GM12892 (cell line): Measurements from ENCODE around the gene TEKT5.

Experiments used
- POLR2A ChIP-seq: IDR thresholded peaks from 2 replicates; pipeline ENCODE4 v1.6.1; 2011; ENCODE audit warnings: low read depth, low read length, control low read depth
- TAF1 ChIP-seq: IDR thresholded peaks from 2 replicates; pipeline ENCODE4 v1.6.1; 2011; ENCODE audit warnings: low read depth, mild to moderate bottlenecking, control low read depth, low read length, borderline replicate concordance

DNA sequence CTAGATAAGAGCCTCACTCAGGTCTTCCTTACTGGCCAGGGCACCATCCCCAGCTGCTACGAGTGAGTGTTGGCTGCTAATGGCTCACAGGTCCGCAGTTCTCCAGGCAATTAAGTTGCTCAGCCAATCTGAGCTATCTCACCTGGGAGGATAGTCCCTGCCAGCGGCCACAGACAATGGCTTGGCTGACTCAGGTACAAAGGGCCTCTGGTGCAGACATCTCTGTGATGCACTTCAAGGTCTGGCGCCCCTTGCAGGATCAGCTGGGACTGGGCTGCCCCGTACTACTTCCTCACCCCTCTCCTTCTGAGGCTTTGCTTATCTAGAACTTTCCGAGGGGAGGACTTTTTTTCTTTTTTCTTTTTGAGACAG lies 65.2 kb downstream of the TEKT5 start:
- TF ChIP-seq POLR2A = no peak
- TF ChIP-seq TAF1 = no peak
